K562 (cell line): Measurements from ENCODE around the gene DUOXA2. TPM values are rescaled to one million over a fixed set of nuclear protein-coding genes. Genes with fewer than 3 reads are reported as not detected.

ENCODE experiments used
- GABPB1 ChIP-seq: sonication (generic); formaldehyde crosslinking; IDR thresholded peaks from 2 replicates; pipeline ENCODE4 v1.8.0; 2022; ENCODE audit warnings: mild to moderate bottlenecking, missing genetic modification reagents
- MCM3 ChIP-seq: fragments of 450-650 bp; IDR thresholded peaks from 2 replicates; pipeline ENCODE4 v1.6.1; 2016
- PHF20 ChIP-seq: fragments of 450-650 bp; IDR thresholded peaks from 2 replicates; pipeline ENCODE4 v1.6.1; 2018; ENCODE audit not compliant: partially characterized antibody
- SMARCC2 ChIP-seq: fragments of 450-650 bp; IDR thresholded peaks from 2 replicates; pipeline ENCODE4 v1.6.1; 2017; ENCODE audit warnings: antibody characterized with exemption, moderate library complexity, mild to moderate bottlenecking, low read depth
- ZNF445 ChIP-seq: fragments of 250-450 bp; sonication (Bioruptor Pico); IDR thresholded peaks from 2 replicates; pipeline ENCODE4 v1.4.0; 2020; ENCODE audit warnings: low read depth, mild to moderate bottlenecking, moderate library complexity
- ZNF785 ChIP-seq: fragments of 250-450 bp; sonication (Bioruptor Pico); IDR thresholded peaks from 2 replicates; pipeline ENCODE4 v1.4.0; 2020; ENCODE audit warnings: mild to moderate bottlenecking
- polyA plus RNA-seq, 8 experiments: library from polyadenylated mRNA; depleted of rRNA in 4 of 8; stranded (reverse) in 5 of 8; unstranded in 3 of 8; fragments of >200 nt; fragmentation: Nextera tagmentation in 2 of 8; fragmentation: Illumina TruSeq in 1 of 8; extraction: Ambion mirVana in 2 of 8; extraction: Trizol in 1 of 8; gene quantifications; 2 replicates each; pipeline versions ENCODE4 v1.2.1 to v1.2.3, GENCODE V29; 2011 to 2014; ENCODE audit warnings: inconsistent platforms in 1 of 8, missing spikeins in 1 of 8
- total RNA-seq, 7 experiments: library from RNA; depleted of rRNA in 6 of 7; stranded (reverse); fragments of >200 nt in 6 of 7; fragmentation: Illumina TruSeq in 2 of 7; extraction: Trizol in 2 of 7; gene quantifications; 2 replicates each; pipeline versions ENCODE4 v1.2.1 to v1.2.3, GENCODE V29; 2011 to 2021; ENCODE audit warnings: low replicate concordance in 1 of 7
- TF ChIP-seq, protein P1 (sequence below): fragments of 450-650 bp; IDR thresholded peaks from 2 replicates; pipeline ENCODE4 v1.6.1; 2017; ENCODE audit warnings: antibody characterized with exemption, mild to moderate bottlenecking
- TF ChIP-seq, protein P2 (sequence below): sonication (generic); formaldehyde crosslinking; IDR thresholded peaks from 2 replicates; pipeline ENCODE4 v1.8.1; 2023; ENCODE audit warnings: missing genetic modification reagents, mild to moderate bottlenecking, borderline replicate concordance
- TF ChIP-seq, protein P3 (sequence below): fragments of 450-650 bp; formaldehyde crosslinking; IDR thresholded peaks from 2 replicates; pipeline ENCODE4 v1.4.0; 2020; ENCODE audit warnings: mild to moderate bottlenecking, mixed read lengths
- TF ChIP-seq, protein P4 (sequence below): fragments of 250-450 bp; sonication (Bioruptor Pico); IDR thresholded peaks from 2 replicates; pipeline ENCODE4 v1.4.0; 2020

The DUOXA2 gene
- total and polyA plus RNA-seq, 9 of the 15 experiments (the other 6 are each of a cell fraction or from before 2014, with no cell fraction given) = not detected

- TF ChIP-seq, protein P1, sequence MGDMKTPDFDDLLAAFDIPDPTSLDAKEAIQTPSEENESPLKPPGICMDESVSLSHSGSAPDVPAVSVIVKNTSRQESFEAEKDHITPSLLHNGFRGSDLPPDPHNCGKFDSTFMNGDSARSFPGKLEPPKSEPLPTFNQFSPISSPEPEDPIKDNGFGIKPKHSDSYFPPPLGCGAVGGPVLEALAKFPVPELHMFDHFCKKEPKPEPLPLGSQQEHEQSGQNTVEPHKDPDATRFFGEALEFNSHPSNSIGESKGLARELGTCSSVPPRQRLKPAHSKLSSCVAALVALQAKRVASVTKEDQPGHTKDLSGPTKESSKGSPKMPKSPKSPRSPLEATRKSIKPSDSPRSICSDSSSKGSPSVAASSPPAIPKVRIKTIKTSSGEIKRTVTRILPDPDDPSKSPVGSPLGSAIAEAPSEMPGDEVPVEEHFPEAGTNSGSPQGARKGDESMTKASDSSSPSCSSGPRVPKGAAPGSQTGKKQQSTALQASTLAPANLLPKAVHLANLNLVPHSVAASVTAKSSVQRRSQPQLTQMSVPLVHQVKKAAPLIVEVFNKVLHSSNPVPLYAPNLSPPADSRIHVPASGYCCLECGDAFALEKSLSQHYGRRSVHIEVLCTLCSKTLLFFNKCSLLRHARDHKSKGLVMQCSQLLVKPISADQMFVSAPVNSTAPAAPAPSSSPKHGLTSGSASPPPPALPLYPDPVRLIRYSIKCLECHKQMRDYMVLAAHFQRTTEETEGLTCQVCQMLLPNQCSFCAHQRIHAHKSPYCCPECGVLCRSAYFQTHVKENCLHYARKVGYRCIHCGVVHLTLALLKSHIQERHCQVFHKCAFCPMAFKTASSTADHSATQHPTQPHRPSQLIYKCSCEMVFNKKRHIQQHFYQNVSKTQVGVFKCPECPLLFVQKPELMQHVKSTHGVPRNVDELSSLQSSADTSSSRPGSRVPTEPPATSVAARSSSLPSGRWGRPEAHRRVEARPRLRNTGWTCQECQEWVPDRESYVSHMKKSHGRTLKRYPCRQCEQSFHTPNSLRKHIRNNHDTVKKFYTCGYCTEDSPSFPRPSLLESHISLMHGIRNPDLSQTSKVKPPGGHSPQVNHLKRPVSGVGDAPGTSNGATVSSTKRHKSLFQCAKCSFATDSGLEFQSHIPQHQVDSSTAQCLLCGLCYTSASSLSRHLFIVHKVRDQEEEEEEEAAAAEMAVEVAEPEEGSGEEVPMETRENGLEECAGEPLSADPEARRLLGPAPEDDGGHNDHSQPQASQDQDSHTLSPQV = peak; percentile 80
- TF ChIP-seq PHF20 (peak; percentile 59), SMARCC2 (no peak), GABPB1 (CRISPR knock-in tag) (no peak), ZNF785 (CRISPR knock-in tag) (no peak), MCM3 (no peak), ZNF445 (CRISPR knock-in tag) (no peak)
- TF ChIP-seq, protein P2, sequence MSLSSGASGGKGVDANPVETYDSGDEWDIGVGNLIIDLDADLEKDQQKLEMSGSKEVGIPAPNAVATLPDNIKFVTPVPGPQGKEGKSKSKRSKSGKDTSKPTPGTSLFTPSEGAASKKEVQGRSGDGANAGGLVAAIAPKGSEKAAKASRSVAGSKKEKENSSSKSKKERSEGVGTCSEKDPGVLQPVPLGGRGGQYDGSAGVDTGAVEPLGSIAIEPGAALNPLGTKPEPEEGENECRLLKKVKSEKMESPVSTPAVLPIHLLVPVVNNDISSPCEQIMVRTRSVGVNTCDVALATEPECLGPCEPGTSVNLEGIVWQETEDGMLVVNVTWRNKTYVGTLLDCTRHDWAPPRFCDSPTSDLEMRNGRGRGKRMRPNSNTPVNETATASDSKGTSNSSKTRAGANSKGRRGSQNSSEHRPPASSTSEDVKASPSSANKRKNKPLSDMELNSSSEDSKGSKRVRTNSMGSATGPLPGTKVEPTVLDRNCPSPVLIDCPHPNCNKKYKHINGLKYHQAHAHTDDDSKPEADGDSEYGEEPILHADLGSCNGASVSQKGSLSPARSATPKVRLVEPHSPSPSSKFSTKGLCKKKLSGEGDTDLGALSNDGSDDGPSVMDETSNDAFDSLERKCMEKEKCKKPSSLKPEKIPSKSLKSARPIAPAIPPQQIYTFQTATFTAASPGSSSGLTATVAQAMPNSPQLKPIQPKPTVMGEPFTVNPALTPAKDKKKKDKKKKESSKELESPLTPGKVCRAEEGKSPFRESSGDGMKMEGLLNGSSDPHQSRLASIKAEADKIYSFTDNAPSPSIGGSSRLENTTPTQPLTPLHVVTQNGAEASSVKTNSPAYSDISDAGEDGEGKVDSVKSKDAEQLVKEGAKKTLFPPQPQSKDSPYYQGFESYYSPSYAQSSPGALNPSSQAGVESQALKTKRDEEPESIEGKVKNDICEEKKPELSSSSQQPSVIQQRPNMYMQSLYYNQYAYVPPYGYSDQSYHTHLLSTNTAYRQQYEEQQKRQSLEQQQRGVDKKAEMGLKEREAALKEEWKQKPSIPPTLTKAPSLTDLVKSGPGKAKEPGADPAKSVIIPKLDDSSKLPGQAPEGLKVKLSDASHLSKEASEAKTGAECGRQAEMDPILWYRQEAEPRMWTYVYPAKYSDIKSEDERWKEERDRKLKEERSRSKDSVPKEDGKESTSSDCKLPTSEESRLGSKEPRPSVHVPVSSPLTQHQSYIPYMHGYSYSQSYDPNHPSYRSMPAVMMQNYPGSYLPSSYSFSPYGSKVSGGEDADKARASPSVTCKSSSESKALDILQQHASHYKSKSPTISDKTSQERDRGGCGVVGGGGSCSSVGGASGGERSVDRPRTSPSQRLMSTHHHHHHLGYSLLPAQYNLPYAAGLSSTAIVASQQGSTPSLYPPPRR (CRISPR knock-in tag) = no peak
- TF ChIP-seq, protein P3, sequence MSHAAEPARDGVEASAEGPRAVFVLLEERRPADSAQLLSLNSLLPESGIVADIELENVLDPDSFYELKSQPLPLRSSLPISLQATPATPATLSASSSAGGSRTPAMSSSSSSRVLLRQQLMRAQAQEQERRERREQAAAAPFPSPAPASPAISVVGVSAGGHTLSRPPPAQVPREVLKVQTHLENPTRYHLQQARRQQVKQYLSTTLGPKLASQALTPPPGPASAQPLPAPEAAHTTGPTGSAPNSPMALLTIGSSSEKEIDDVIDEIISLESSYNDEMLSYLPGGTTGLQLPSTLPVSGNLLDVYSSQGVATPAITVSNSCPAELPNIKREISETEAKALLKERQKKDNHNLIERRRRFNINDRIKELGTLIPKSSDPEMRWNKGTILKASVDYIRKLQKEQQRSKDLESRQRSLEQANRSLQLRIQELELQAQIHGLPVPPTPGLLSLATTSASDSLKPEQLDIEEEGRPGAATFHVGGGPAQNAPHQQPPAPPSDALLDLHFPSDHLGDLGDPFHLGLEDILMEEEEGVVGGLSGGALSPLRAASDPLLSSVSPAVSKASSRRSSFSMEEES (CRISPR knock-in tag) = no peak
- TF ChIP-seq, protein P4, sequence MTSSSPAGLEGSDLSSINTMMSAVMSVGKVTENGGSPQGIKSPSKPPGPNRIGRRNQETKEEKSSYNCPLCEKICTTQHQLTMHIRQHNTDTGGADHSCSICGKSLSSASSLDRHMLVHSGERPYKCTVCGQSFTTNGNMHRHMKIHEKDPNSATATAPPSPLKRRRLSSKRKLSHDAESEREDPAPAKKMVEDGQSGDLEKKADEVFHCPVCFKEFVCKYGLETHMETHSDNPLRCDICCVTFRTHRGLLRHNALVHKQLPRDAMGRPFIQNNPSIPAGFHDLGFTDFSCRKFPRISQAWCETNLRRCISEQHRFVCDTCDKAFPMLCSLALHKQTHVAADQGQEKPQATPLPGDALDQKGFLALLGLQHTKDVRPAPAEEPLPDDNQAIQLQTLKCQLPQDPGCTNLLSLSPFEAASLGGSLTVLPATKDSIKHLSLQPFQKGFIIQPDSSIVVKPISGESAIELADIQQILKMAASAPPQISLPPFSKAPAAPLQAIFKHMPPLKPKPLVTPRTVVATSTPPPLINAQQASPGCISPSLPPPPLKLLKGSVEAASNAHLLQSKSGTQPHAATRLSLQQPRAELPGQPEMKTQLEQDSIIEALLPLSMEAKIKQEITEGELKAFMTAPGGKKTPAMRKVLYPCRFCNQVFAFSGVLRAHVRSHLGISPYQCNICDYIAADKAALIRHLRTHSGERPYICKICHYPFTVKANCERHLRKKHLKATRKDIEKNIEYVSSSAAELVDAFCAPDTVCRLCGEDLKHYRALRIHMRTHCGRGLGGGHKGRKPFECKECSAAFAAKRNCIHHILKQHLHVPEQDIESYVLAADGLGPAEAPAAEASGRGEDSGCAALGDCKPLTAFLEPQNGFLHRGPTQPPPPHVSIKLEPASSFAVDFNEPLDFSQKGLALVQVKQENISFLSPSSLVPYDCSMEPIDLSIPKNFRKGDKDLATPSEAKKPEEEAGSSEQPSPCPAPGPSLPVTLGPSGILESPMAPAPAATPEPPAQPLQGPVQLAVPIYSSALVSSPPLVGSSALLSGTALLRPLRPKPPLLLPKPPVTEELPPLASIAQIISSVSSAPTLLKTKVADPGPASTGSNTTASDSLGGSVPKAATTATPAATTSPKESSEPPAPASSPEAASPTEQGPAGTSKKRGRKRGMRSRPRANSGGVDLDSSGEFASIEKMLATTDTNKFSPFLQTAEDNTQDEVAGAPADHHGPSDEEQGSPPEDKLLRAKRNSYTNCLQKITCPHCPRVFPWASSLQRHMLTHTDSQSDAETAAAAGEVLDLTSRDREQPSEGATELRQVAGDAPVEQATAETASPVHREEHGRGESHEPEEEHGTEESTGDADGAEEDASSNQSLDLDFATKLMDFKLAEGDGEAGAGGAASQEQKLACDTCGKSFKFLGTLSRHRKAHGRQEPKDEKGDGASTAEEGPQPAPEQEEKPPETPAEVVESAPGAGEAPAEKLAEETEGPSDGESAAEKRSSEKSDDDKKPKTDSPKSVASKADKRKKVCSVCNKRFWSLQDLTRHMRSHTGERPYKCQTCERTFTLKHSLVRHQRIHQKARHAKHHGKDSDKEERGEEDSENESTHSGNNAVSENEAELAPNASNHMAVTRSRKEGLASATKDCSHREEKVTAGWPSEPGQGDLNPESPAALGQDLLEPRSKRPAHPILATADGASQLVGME = no peak
Measured at GRCh38 chr15:45166834-45167630, 52.9 kb downstream of the DUOXA2 start (continued).
